ENCODE data around the gene RCL1.

Gene RCL1

DNA sequence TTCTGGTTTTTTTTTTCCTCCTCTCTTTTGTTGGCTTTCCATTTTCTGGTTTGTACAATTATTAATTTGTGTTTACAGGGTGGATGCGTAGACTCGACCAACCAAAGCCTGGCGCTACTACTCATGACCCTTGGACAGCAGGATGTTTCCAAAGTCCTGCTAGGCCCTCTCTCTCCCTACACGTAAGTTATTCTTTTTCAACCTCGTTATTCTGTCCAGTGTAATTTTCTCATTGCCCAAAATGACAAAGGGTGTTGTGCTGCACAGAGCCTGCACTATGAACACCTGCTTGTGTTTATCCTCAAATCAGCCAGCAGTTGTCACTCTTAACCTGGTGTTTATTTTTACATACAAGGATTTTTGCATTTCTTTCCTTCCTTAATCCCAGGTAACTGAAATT, 56.6 kb downstream of the RCL1 start:
- no peak for DNase-seq (ENCODE audit: low read depth, low spot score)
- no peak overlapping the region for H3K4me3 ChIP-seq (ENCODE audit: insufficient read length, low read depth)
- H3K9me3 ChIP-seq (ENCODE audit: insufficient read depth, low read length): no peaks in the 10 kb centered on the region
- no peak overlapping the region for H3K9ac ChIP-seq (ENCODE audit: insufficient read length, low read depth)
- peaks cover 72% of the 10 kb centered on the region for H3K36me3 ChIP-seq (ENCODE audit: insufficient read depth, insufficient read length, low read length)
- no peaks in the 10 kb centered on the region for H3K27me3 ChIP-seq (ENCODE audit: insufficient read depth, insufficient read length)
- no peaks in the 10 kb centered on the region for H3K4me1 ChIP-seq (ENCODE audit: insufficient read depth, insufficient read length)
- no peak for TF ChIP-seq ZNF274 (IDR thresholded peaks at IDR 0.05; ENCODE audit: low read depth, low read length)
- TF ChIP-seq YY1 (IDR thresholded peaks at IDR 0.05; ENCODE audit: insufficient read depth, insufficient read length): no peak
- no peak for TF ChIP-seq SUZ12 (IDR thresholded peaks at IDR 0.05; ENCODE audit: extremely low read depth, insufficient read depth, insufficient read length)

DNA sequence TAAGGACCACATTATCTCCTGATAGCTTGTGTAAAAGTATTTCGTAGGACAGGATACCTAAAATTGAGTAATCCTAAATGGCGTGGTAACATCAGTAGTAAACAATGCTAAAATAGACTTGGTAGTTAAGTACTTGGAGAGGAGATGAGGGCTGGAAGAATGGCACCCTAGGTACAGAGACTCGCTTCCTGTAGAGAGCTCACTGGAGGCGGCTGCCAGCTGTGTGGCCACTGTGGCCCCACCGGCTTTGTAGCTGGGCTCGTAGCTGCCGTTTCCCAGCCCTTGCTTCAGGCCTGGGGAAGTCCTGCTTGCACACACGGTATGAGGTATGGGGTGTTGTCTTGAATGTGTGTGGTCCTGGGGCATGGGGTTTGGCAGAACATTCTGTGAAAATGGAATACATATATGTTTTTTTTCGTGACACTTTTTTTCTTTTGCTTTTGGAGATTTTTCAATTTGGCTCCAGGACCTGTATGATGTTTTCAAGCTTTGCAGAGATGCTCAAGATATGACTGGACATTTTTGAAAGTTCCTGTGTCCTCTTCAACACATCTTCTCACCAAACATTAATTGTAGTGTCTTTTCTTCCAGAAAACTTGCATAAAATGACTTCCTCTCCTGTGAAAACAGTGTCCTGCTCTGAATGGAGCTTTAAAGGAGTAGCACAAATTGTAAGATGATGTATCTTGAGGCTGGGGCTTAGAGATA, 58.0 kb downstream of the RCL1 start:
- Histone ChIP-seq H3K27me3 (ENCODE audit: insufficient read depth, insufficient read length) (no peaks in the 10 kb centered on the region), H3K4me3 (ENCODE audit: insufficient read length, low read depth) (no peak overlapping the region), H3K4me1 (ENCODE audit: insufficient read depth, insufficient read length) (no peaks in the 10 kb centered on the region), H3K9ac (ENCODE audit: insufficient read length, low read depth) (no peak overlapping the region), H3K9me3 (ENCODE audit: insufficient read depth, low read length) (no peaks in the 10 kb centered on the region), H3K36me3 (ENCODE audit: insufficient read depth, insufficient read length, low read length) (peaks cover 65% of the 10 kb centered on the region)
- DNase-seq (ENCODE audit: low read depth, low spot score): no peak
- TF ChIP-seq SUZ12 (IDR thresholded peaks at IDR 0.05; ENCODE audit: extremely low read depth, insufficient read depth, insufficient read length) (no peak), YY1 (IDR thresholded peaks at IDR 0.05; ENCODE audit: insufficient read depth, insufficient read length) (no peak), ZNF274 (IDR thresholded peaks at IDR 0.05; ENCODE audit: low read depth, low read length) (no peak)

DNA sequence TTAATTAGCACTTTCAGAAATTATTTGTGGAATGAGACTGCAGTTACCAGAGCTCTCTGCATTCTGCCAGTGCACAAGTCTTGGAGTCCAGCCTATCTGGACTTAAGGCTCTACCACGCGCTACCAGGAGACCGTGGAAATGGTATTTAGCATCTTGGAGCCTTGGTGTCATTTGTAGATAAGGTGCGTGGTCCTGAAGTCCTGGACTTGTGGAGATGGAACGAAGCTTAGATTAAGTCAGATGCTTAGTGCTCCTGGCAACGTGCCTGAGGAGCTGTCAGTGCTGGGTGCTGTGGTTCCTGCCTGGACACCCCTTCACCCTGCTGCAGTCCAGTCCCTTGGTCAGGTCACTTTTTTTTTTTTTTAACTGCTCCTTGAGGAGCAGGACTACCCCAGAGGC, 59.7 kb downstream of the RCL1 start:
- no peaks in the 10 kb centered on the region for H3K4me1 ChIP-seq (ENCODE audit: insufficient read depth, insufficient read length)
- no peak overlapping the region for H3K9ac ChIP-seq (ENCODE audit: insufficient read length, low read depth)
- H3K27me3 ChIP-seq (ENCODE audit: insufficient read depth, insufficient read length): no peaks in the 10 kb centered on the region
- no peak for DNase-seq (ENCODE audit: low read depth, low spot score)
- H3K36me3 ChIP-seq (ENCODE audit: insufficient read depth, insufficient read length, low read length): peaks cover 57% of the 10 kb centered on the region
- H3K4me3 ChIP-seq (ENCODE audit: insufficient read length, low read depth): no peak overlapping the region
- TF ChIP-seq ZNF274 (IDR thresholded peaks at IDR 0.05; ENCODE audit: low read depth, low read length) (no peak), SUZ12 (IDR thresholded peaks at IDR 0.05; ENCODE audit: extremely low read depth, insufficient read depth, insufficient read length) (no peak), YY1 (IDR thresholded peaks at IDR 0.05; ENCODE audit: insufficient read depth, insufficient read length) (no peak)
- H3K9me3 ChIP-seq (ENCODE audit: insufficient read depth, low read length): no peaks in the 10 kb centered on the region

DNA sequence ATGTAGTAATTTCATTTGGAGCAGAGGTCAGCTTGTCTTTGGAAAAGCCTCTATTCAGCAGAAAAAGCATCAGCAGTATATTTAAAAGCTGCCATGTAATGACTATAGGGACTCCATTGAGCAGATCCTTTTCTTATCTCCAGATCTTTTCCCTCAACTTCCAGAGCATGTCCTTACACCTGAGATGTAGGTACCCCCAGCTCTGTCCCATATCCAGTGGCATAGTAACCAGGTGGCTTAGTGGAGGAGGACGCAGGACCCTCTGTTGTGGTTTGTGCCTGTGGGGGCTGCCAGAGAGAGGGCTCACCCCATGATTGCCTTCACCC, 61.5 kb downstream of the RCL1 start:
- TF ChIP-seq SUZ12 (IDR thresholded peaks at IDR 0.05; ENCODE audit: extremely low read depth, insufficient read depth, insufficient read length) (no peak), ZNF274 (IDR thresholded peaks at IDR 0.05; ENCODE audit: low read depth, low read length) (no peak), YY1 (IDR thresholded peaks at IDR 0.05; ENCODE audit: insufficient read depth, insufficient read length) (no peak)
- no peaks in the 10 kb centered on the region for H3K9me3 ChIP-seq (ENCODE audit: insufficient read depth, low read length)
- no peaks in the 10 kb centered on the region for H3K4me1 ChIP-seq (ENCODE audit: insufficient read depth, insufficient read length)
- DNase-seq (ENCODE audit: low read depth, low spot score): no peak
- H3K27me3 ChIP-seq (ENCODE audit: insufficient read depth, insufficient read length): no peaks in the 10 kb centered on the region
- peaks cover 52% of the 10 kb centered on the region for H3K36me3 ChIP-seq (ENCODE audit: insufficient read depth, insufficient read length, low read length)
- H3K9ac ChIP-seq (ENCODE audit: insufficient read length, low read depth): no peak overlapping the region
- no peak overlapping the region for H3K4me3 ChIP-seq (ENCODE audit: insufficient read length, low read depth)

DNA sequence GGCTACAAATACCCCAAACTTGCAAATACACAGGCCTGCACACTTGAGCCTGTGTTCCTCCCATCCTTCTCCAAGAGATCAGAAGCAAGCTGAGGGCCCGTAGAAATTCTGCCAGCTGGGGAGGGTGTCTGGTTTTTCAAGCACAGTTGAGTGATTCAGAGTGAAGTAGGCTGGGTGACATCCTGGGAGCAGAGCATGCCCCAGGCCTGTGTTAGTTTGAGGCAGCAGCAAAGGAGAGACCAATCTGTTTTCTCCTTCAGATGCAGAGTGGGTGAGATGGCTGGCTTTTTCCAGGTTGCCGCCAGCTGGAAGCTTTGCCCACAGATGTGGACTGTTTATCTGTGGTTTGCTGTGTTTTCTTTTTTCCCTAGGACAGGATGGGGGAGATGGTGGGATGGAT, 63.1 kb downstream of the RCL1 start:
- no peaks in the 10 kb centered on the region for H3K9me3 ChIP-seq (ENCODE audit: insufficient read depth, low read length)
- H3K4me3 ChIP-seq (ENCODE audit: insufficient read length, low read depth): no peak overlapping the region
- no peak for TF ChIP-seq SUZ12 (IDR thresholded peaks at IDR 0.05; ENCODE audit: extremely low read depth, insufficient read depth, insufficient read length)
- H3K9ac ChIP-seq (ENCODE audit: insufficient read length, low read depth): no peak overlapping the region
- no peaks in the 10 kb centered on the region for H3K27me3 ChIP-seq (ENCODE audit: insufficient read depth, insufficient read length)
- peaks cover 57% of the 10 kb centered on the region for H3K36me3 ChIP-seq (ENCODE audit: insufficient read depth, insufficient read length, low read length)
- DNase-seq (ENCODE audit: low read depth, low spot score): no peak
- no peaks in the 10 kb centered on the region for H3K4me1 ChIP-seq (ENCODE audit: insufficient read depth, insufficient read length)

DNA sequence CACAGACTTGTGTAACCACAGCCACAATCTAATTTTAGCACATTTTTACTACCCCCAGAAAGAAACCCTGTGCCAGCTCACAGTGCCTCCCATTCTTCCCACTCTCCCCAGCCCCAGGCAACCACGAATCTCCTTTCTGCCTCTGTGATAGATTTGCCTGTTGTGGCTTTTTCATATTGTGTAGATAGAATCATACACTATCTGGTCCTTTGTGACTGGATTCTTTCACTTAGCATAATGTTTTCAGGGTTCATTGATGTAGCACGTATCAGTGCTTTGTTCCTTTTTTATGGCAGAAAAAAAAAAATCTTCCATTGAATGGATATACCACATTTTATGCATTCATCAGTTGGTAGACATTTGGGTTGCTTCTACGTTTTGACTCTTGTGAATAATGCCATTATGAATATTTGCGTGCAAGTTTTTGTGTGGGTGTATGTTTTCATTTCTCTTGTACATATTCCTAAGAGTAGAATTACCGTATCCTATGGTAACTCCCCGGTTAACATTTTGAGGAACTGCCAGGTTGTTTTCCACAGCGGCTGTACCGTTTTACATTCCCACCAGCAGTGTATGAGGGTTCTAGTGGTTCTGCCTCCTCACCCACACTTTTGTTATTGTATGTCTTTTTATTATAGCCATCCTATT, 64.5 kb downstream of the RCL1 start:
- no peak for TF ChIP-seq SUZ12 (IDR thresholded peaks at IDR 0.05; ENCODE audit: extremely low read depth, insufficient read depth, insufficient read length)
- no peak for TF ChIP-seq YY1 (IDR thresholded peaks at IDR 0.05; ENCODE audit: insufficient read depth, insufficient read length)
- TF ChIP-seq ZNF274 (IDR thresholded peaks at IDR 0.05; ENCODE audit: low read depth, low read length): no peak
- Histone ChIP-seq H3K4me1 (ENCODE audit: insufficient read depth, insufficient read length) (no peaks in the 10 kb centered on the region), H3K9ac (ENCODE audit: insufficient read length, low read depth) (no peak overlapping the region), H3K9me3 (ENCODE audit: insufficient read depth, low read length) (no peaks in the 10 kb centered on the region), H3K36me3 (ENCODE audit: insufficient read depth, insufficient read length, low read length) (peaks cover 61% of the 10 kb centered on the region), H3K27me3 (ENCODE audit: insufficient read depth, insufficient read length) (no peaks in the 10 kb centered on the region), H3K4me3 (ENCODE audit: insufficient read length, low read depth) (no peak overlapping the region)
- DNase-seq (ENCODE audit: low read depth, low spot score): no peak

DNA sequence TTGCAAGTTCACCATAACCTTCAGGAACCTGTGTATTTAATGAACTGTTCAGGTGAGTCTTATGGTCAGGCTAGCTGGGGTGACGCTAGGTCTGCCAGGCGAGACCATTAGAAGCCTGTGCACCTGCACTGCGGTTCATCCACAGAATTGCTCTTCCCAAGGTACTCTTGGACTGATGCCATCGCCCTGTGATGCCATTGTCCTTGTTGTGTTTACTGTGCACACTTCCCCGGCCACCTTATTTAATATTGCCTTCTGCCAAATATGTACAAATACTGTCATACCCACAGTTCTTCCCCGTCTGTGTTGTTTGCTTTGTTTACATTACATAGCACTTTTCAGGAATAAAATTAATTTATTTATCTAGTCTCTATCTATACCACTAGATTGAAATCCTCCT, 66.3 kb downstream of the RCL1 start:
- DNase-seq (ENCODE audit: low read depth, low spot score): no peak
- H3K4me3 ChIP-seq (ENCODE audit: insufficient read length, low read depth): no peak overlapping the region
- peaks cover 51% of the 10 kb centered on the region for H3K36me3 ChIP-seq (ENCODE audit: insufficient read depth, insufficient read length, low read length)
- TF ChIP-seq SUZ12 (IDR thresholded peaks at IDR 0.05; ENCODE audit: extremely low read depth, insufficient read depth, insufficient read length) (no peak), ZNF274 (IDR thresholded peaks at IDR 0.05; ENCODE audit: low read depth, low read length) (no peak), YY1 (IDR thresholded peaks at IDR 0.05; ENCODE audit: insufficient read depth, insufficient read length) (no peak)
- H3K4me1 ChIP-seq (ENCODE audit: insufficient read depth, insufficient read length): no peaks in the 10 kb centered on the region
- H3K9me3 ChIP-seq (ENCODE audit: insufficient read depth, low read length): no peaks in the 10 kb centered on the region
- no peaks in the 10 kb centered on the region for H3K27me3 ChIP-seq (ENCODE audit: insufficient read depth, insufficient read length)
- H3K9ac ChIP-seq (ENCODE audit: insufficient read length, low read depth): no peak overlapping the region

Data from NT2/D1 (cell line).